Measurements from ENCODE around the gene ZSWIM1. TPM values are rescaled to one million over a fixed set of nuclear protein-coding genes. Genes with fewer than 3 reads are reported as not detected.
"Not testable (repeated sequence)": the region's sequence is repeated elsewhere in the genome, so short reads cannot be mapped to it uniquely, and the experiment has no call there.

Gene ZSWIM1
- total RNA-seq, 1 donor from 2014 or later = 8.1 TPM

DNA sequence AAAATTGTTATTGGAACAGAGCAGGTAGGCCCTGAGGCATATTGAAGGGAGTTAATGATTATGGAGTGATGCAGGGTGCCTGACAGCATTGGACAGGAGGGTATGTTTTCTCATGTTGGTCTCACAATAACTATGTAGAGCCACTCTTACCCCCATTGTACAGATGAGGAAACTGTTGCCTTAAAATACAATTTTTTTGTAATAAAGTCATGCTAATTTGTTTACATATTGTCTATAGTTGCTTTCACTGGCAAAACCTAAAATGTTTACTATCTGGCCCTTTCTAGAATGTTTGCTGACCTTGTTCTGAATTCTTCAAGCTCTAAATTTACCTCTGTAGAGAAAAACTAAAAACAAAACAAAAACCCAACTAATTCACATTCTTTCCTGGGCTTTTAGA, 29.5 kb upstream of the ZSWIM1 start:
- intact Hi-C loops (cut with DNase I) = no loop called here
- DNase-seq (ENCODE audit: low spot score) (no peak), ATAC-seq (no peak)

DNA sequence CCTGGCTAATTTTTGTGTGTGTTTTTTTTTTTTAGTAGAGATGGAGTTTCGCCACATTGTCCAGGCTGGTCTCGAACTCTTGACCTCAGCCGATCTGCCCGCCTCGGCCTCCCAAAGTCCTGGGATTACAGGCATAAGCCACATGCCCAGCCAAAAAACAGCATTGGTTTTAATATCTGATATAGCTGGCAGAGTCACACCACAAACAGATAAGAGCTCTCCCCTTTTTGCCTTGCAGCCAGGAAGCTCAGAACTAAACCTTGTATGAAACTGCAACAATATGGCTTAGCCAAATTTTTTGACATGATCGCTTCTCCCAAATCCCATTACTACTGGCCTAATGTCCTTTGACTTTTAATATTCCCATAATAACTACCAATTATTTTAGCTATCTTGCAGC, 28.7 kb upstream of the ZSWIM1 start:
- DNase-seq (ENCODE audit: low spot score) = no peak

DNA sequence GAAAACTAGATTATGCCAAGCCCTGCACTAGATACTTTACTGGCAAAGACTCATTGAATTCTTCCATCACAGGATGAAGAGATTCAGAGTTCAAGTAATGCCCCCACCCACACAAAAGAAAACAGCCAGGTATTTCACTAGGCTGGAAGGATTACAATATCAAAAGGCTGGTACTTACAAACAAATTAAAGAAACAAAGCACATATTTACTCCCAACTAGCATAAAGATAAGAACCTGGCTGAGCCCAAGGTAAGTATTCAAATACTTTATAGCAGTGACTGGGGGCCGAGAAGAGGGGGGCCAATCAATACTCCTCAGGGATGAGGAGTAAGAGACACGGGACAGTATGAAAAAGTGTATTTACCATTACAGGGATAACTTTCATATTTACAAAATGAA, 27.5 kb upstream of the ZSWIM1 start:
- DNase-seq (ENCODE audit: low spot score) (no peak), ATAC-seq (no peak)
- intact Hi-C loops (cut with DNase I) = no loop called here

More for the DNA sequence above, 28.7 kb upstream of the ZSWIM1 start:
- intact Hi-C loops (cut with DNase I) = no loop called here
- ATAC-seq = no peak

DNA sequence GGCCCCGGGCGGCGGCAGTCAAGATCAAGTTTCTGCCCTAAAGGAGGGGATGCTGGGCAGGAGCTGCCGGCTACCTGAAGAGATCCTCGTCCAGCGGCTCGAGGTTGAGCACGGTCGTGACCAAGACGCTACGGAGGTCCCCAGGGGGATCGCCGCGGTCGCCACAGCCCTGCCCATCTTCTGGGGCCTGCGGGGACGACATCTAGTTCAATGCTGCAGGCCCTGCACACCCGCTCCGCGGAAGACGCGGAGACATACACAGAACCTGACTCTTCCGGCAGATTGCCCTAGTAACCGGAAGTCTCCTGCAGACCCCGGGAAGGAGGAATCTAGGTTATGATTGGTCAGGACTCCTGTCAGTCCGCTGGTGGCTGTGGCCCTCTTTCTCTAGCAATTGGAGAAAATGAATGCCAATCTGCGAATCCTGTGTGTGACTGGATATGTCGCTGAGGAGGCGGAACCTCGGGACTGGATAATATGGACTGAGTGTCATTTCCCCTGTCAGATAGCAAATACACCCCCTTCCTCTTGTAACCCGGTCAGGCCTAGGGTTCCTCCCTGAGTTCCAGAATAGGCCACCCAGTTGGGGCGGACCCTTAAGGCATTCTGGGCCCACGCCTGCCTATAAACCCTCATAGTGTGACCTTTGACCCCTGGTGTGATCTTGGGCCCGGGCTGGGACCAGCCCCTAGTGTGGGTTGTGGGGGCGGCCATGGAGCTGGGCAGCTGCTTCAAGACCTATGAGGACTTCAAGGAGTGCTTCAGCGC, 23.7 kb upstream of the ZSWIM1 start, which contains the start of the genes ACOT8 and ZSWIM3:
ACOT8 (minus strand) TSS at position 279 of the 768 bp plus-strand sequence; CDS start at position 202, 77 bp downstream.
ZSWIM3 (plus strand) TSS at position 501 of the 768 bp plus-strand sequence; CDS start at position 713, 212 bp downstream.
- ATAC-seq (peak; percentile 99), DNase-seq (ENCODE audit: low spot score) (peak; percentile 95)
- intact Hi-C loops (cut with DNase I) = no loop called here

DNA sequence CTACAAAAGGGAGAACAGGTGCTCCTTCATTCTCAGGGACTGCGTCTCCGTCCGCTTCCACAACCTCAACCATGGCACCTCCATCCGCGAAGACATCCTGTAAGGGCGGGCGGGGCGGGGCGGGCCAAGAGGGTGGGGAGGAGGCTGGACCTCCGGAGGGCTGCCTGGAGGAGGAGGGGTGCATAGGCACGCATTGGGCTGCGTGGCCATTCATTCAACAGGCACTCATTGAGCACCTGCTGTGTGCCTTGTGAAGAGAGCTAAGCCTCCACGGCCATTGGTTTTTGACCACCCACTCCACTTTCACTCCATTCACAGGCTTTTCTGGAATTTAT, 23.2 kb upstream of the ZSWIM1 start:
- DNase-seq (ENCODE audit: low spot score) (no peak), ATAC-seq (no peak)
- intact Hi-C loops (cut with DNase I) = no loop called here

DNA sequence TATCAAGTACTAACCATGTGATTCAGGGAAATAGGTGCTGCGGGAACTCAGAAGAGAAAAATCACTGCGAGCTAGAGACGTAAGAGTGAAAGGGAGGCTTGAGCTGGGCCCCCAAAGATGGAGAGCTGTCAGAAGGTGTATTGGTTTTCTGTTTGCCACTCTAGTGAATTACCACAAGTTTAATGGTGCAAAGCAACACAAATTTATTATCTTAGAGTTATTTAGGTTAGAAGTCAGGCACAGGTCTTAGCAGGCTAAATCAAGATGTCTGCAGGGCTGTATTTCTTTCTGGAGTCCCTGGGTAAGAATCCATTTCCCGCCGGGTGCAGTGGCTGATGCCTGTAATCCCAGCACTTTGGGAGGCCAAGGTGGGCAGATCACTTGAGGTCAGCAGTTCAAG, 21.1 kb upstream of the ZSWIM1 start:
- DNase-seq (ENCODE audit: low spot score) (no peak), ATAC-seq (no peak)
- intact Hi-C loops (cut with DNase I) = no loop called here

DNA sequence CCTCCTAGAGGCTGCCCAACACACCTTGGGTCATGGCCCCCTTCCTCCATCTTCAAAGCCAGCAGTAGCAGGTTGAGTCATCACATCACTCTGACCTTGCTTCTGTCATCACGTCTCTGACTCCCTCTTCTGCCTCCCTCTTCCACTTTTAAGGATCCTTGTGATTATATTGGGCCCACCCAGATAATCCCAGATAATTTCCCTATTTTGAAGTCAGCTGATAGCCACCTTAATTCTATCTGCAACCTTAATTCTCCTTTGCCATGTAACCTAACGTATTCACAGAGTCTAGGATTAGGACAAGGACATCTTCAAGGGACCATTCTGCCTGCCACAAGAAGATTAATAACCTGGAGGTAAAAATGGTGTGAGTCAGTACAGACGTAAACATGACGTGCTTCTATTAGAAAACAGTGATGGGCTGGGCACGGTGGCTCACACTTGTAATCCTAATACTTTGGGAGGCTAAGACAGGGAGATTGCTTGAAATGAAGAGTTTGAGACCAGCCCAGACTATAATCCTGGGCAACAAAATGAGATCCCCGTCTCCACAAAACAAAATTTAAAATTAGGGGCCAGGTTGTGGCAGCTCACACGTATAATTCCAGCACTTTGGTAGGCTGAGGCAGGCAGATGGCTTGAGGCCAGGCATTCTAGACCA, 20.3 kb upstream of the ZSWIM1 start:
- no peak for ATAC-seq
- DNase-seq (ENCODE audit: low spot score) = peak; percentile 3
- intact Hi-C loops (cut with DNase I) = no loop called here

DNA sequence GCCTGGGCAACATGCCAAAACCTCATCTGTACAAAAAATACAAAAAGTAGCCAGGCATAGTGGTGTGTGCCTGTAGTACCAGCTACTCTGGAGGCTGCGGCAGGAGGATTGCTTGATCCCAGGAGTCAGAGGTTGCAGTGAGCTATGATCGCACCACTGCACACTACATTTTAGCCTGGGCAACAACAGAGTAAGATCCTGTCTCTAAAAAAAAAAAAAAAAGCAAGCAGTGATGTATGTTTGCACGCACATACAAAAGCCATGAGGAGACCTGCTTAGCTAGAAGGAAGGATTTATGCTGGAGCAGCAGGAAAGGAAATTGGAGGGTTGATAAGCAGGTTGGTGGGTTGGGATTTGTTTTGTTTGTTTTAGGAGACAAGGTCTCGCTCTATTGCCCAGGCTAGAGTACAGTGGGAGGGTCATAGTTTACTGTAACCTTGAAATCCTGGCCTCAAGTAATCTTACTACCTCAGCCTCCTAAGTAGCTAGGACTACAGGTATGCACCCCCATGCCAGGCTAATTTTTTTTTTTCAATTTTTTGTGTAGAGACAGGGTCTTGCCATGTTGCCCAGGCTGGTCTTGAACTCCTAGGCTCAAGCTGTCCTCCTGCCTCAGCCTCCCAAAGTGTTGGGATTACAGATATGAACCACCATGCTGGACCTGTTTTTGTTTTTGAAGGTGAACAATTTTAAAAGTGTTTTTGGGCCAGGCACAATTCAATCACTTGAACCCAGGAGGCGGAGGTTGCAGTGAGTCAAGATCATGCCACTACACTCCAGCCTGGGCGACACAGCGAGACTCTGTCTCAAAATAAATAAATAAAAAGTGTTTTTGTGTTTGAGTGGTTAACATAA, 19.6 kb upstream of the ZSWIM1 start:
- ATAC-seq (no peak), DNase-seq (ENCODE audit: low spot score) (peak; percentile 45)
- intact Hi-C loops (cut with DNase I) = no loop called here

DNA sequence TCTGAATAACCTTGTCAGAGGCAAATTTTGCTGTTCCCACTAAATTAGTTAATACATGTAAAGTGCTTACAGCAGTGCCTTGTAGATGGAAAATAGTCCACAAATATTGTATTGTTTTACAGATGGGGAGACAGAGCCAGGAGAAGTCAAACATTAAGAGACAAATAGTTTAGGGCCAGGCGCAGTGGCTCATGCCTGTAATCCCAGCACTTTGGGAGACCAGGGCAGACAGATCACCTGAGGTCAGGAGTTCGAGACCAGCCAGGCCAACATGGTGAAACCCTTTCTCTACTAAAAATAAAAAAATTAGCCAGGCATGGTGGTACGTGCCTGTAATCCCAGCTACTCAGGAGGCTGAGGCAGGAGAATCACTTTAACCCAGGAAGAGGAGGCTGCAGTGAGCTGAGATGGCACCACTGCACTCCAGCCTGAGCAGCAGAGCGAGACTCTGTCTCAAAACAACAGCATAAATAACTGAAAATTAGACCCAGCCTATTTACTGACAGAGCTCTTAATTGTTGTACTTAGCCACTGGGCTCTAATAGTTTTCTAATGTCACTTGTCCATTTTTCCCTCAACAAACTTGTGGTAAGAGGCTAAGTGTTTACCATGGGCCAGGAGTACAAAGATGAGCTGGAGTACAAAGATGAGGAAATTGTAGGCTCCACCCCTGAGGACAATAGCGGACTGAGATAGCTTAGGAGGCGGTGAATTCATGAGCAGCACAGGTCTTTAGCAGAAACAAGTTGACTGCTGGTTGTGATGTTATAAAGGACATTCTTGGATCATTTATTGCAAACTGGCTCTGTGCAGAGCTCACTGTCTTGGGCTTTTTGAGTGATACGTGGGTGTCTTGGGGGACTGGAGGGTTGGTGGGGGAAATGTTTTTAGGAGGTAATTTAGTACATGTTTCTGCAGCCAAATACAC, 17.2 kb upstream of the ZSWIM1 start:
- intact Hi-C loops (cut with DNase I) = no loop called here
- ATAC-seq (peak; percentile 56), DNase-seq (ENCODE audit: low spot score) (no peak)

DNA sequence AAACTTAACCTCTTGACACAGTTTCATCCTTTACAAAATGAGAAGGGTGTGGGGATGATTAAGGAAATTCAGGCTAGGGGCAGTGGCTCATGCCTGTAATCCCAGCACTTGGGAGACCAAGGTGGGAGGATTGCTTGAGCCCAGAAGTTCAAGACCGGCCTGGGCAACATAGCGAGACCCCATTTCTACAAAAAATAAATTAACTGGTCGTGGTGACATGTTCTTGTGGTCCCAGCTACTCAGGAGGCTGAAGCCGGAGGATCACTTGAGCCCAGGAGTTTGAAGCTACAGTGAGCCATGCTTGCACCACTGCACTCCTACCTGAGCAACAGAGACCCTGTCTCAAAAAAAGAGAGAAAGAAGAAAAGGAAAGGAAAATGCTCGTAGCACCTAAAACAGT, 14.6 kb upstream of the ZSWIM1 start:
- ATAC-seq (no peak), DNase-seq (ENCODE audit: low spot score) (no peak)
- intact Hi-C loops (cut with DNase I) = no loop called here

DNA sequence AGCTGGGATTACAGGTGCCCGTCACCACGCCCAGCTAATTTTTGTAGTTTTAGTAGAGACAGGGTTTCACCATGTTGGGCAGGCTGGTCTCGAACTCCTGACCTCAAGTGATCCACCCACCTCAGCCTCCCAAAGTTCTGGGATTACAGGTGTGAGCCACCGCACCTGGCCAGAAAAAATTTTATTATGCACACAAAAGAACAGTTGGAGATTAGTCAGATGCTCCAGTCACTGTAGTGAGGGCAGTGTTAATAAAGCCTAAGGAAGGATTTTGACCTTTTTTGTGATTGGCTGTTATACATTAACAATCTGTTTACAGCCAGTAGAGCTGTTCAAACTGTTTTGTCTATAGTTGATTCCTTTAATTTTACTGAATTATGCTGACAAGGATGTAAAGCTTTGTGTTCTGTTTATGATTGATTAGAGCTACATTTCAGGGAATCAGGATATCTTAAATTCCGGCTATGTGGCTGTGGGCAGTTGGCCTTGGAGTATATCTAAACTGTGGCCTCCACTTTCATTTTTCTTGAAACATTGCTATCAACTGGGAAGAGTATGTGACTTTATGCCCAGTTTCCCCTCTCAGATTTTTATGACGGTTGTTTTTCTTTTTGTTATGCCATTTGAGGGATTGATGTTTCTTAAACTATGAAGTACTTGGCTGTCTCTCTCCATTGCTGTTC, 13.8 kb upstream of the ZSWIM1 start:
- ATAC-seq (no peak), DNase-seq (ENCODE audit: low spot score) (no peak)
- intact Hi-C loops (cut with DNase I) = no loop called here

DNA sequence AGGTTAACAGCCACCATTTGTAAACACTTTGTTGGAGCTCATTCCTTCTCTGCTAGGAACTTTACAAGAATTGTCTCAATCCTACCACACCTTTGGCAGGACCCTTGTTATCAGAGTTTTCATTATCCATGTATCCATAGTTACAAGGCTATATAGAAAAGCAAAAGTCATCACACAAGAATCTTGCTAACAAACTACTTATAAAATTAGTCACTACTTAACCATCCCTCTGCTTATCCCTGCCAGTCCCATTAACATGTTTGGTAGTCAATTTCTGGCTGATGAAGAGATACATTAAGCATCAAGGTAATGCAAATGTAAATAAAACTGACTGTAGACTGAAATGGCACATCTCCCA, 13.2 kb upstream of the ZSWIM1 start:
- DNase-seq (ENCODE audit: low spot score) = no peak
- intact Hi-C loops (cut with DNase I) = no loop called here
- no peak for ATAC-seq

DNA sequence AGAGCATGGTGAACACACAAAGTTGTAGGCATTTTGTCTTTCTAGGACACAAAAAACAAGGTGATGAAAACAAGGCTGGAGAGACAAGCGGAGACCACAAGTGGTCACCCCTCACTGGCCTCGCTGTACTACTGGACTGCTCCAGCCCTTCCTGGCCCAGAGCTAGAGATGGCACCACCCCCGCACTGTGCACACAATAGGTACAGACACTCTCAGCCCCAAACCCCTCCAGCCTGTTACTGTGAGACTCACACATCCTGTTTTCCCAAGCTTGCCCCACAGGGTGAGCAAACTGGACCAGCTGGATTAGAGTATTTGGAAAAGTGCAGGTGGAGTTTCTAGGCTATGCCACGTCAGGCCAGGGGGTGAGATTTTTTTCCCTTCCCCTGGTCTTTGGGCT, 8.4 kb upstream of the ZSWIM1 start:
- intact Hi-C loops (cut with DNase I) = no loop called here
- no peak for ATAC-seq

DNA sequence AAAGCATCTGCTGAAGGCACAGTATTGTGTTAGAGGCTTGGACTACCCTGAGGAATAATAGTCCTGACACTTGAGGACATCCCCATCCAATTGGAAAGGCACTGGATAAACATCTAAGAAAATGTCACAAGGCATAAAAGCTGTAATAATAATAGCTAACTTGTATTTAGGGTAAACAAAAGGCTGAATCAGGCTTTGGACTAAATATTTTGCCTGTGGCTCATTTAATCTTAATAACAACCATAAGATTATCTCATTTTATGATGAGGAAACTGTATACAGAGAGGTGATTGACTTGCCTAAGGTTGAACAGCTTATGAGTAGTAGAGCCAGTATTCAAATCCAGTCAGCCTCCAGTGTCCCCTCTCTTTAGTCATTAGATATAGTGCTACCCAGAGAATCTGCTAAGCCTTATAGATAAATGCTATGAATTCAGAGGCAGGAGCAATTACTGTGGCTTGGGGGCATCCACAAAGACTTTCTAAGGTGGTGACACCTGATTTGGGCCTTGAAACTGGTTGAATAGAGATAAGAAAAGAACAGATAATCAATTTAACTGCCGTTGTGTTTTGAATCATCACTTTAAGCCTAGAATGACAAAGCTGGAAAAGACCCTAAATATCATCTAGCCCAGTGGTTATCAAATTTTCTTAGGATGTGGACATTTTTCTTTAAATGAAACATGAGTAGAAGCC, 7.5 kb upstream of the ZSWIM1 start:
- intact Hi-C loops (cut with DNase I) = no loop called here
- ATAC-seq = no peak
- no peak for DNase-seq (ENCODE audit: low spot score)

More for the DNA sequence above, 8.4 kb upstream of the ZSWIM1 start:
- DNase-seq (ENCODE audit: low spot score) = no peak

DNA sequence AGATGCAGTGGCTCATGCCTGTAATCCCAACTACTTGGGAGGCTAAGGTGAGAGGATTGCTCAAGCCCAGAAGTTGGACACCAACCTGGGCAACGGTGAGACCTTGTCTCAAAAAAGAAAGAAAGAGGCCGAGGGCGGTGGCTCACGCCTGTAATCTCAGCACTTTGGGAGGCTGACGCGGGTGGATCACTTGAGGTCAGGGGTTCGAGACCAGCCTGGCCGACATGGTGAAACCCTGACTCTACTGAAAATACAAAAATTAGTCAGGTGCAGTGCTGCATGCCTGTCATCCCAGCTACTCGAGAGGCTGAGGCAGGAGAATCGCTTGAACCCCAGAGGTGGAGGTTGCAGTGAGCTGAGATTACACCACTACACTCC, 6.9 kb upstream of the ZSWIM1 start:
- DNase-seq (ENCODE audit: low spot score); ATAC-seq; intact Hi-C loops (cut with DNase I): not testable (repeated sequence)

DNA sequence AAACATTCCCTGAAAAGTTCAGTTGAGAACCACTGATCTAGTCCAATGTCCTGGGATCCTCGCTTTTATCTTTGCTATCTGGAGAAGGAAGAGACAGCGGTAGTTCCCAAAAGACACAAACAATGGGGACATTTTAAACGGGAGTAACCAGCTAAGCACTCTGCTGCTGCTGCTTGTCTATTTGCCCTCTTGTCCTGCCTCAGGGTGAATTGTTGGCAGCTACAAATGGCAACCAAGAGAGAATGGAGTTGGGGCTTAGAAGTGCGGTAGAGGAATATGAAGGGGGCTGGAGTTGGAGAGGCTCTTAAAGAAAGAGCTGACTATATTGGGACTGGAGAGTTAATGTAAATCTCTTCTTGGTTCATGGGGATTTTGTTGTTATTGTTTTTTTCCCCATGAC, 6.5 kb upstream of the ZSWIM1 start:
- ATAC-seq = no peak
- no peak for DNase-seq (ENCODE audit: low spot score)
- intact Hi-C loops (cut with DNase I) = no loop called here

DNA sequence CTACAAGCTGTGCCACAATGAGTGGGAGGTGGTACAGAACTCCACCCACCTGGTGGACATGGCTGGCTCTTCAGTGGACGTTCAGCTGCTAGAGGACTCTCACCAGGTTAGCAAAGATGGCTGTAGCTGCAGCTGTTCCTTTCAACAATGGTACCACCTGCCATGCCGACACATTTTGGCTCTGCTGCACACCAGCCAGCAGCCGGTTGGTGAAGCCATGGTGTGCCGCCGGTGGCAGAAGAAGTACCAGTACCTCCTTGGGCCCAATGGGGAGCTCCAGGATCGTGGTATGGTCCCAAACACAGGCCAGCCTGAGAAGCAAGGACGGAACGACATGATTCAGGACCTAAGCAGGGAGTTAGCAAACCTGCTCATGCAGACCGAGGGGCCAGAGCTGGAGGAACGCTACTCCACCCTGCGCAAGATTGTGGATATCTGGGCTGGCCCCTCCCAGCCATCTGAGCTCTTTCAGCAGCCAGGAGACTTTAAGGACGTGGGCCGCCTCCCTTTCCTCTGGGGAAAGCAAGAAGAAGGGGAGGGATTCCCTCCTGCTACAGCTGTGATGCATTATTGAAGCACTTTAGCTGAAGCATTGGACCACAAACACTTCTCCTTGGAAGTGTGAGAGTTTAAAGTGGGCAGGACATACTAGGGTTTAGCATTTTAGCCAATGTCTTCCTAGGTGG, 2.8 kb upstream of the ZSWIM1 start:
- DNase-seq (ENCODE audit: low spot score) (no peak), ATAC-seq (no peak)
- intact Hi-C loops (cut with DNase I) = no loop called here
